HEK293T (cell line): ENCODE results near the gene RPL13.

Source experiments
- ARNT ChIP-seq: fragments of 450-650 bp; IDR thresholded peaks from 2 replicates; pipeline ENCODE4 v1.6.1; 2017; ENCODE audit warnings: mild to moderate bottlenecking
- CTBP1 ChIP-seq: fragments of 450-650 bp; IDR thresholded peaks from 2 replicates; pipeline ENCODE4 v1.6.1; 2016; ENCODE audit warnings: borderline replicate concordance
- ELF4 ChIP-seq: fragments of 450-650 bp; IDR thresholded peaks from 2 replicates; pipeline ENCODE4 v1.6.1; 2017; ENCODE audit warnings: antibody characterized with exemption
- FOXA1 ChIP-seq: fragments of 450-650 bp; IDR thresholded peaks from 2 replicates; pipeline ENCODE4 v1.6.1; 2016; ENCODE audit warnings: mild to moderate bottlenecking
- FOXK2 ChIP-seq: fragments of 450-650 bp; IDR thresholded peaks from 2 replicates; pipeline ENCODE4 v1.6.1; 2016; ENCODE audit warnings: mild to moderate bottlenecking
- FOXM1 ChIP-seq: fragments of 450-650 bp; IDR thresholded peaks from 2 replicates; pipeline ENCODE4 v1.6.1; 2017; ENCODE audit warnings: mild to moderate bottlenecking, borderline replicate concordance
- HDGF ChIP-seq: fragments of 450-650 bp; IDR thresholded peaks from 2 replicates; pipeline ENCODE4 v1.6.1; 2017; ENCODE audit warnings: antibody characterized with exemption, borderline replicate concordance
- PKNOX1 ChIP-seq: fragments of 450-650 bp; IDR thresholded peaks from 2 replicates; pipeline ENCODE4 v1.6.1; 2016
- SP1 ChIP-seq: fragments of 450-650 bp; IDR thresholded peaks from 2 replicates; pipeline ENCODE4 v1.6.1; 2017
- SUZ12 ChIP-seq: fragments of 450-650 bp; IDR thresholded peaks from 2 replicates; pipeline ENCODE4 v1.6.1; 2016; ENCODE audit warnings: mild to moderate bottlenecking

GRCh38 chr16:89537549-89537925 is 22.9 kb upstream of the RPL13 start:
- TF ChIP-seq SP1 (no peak), FOXK2 (no peak), ELF4 (no peak), ARNT (no peak), HDGF (no peak), SUZ12 (no peak), FOXM1 (no peak), CTBP1 (no peak), FOXA1 (no peak), PKNOX1 (no peak)
